Uterus (tissue), 4 donors: ENCODE results near the gene GRIK1. TPM values are rescaled to one million over a fixed set of nuclear protein-coding genes. Genes with fewer than 3 reads are reported as not detected.

Experiments
- DNase-seq, 2 donors: peaks; one replicate each; pipeline ENCODE4 v3.0.0-alpha.2; 2019 to 2020
- H3K27ac ChIP-seq, 2 donors: fragments of 200-600 bp; sonication (generic); 1 replicate in 1 of 2; 2 replicates in 1 of 2; pipeline ENCODE4 v1.5.1; 2016 to 2018
- H3K27me3 ChIP-seq, 2 donors: fragments of 200-600 bp; sonication (generic); one replicate each; pipeline ENCODE4 v1.5.1; 2018 to 2019; ENCODE audit warnings: control low read depth in 1 of 2
- H3K36me3 ChIP-seq, 2 donors: fragments of 200-600 bp; sonication (generic); one replicate each; pipeline ENCODE4 v1.5.1; 2019; ENCODE audit warnings: control low read depth in 1 of 2
- H3K4me1 ChIP-seq, 2 donors: fragments of 200-600 bp; sonication (generic); one replicate each; pipeline ENCODE4 v1.5.1; 2018 to 2019; ENCODE audit warnings: control low read depth in 1 of 2
- H3K4me3 ChIP-seq, 2 donors: fragments of 200-600 bp; sonication (generic); 1 replicate in 1 of 2; 2 replicates in 1 of 2; pipeline ENCODE4 v1.5.1; 2018 to 2019; ENCODE audit warnings: mild to moderate bottlenecking in 1 of 2
- H3K9me3 ChIP-seq, 2 donors: fragments of 200-600 bp; sonication (generic); one replicate each; pipeline ENCODE4 v1.5.1; 2019; ENCODE audit warnings: control low read depth in 1 of 2
- POLR2A ChIP-seq, 2 donors: fragments of 450-650 bp; IDR thresholded peaks; one replicate each; pipeline ENCODE4 v1.6.1; 2016; ENCODE audit warnings: antibody characterized with exemption in 2 of 2, mild to moderate bottlenecking in 1 of 2, moderate library complexity in 1 of 2
- intact Hi-C: fragments of 100-400 bp; cut with DNase I; formaldehyde crosslinking; loops from one replicate; pipeline ENCODE4 v1.15.1; 2023; ENCODE audit warnings: low total_unique reads
- total RNA-seq, 4 donors: library from RNA; depleted of rRNA in 3 of 4; stranded (reverse); fragments of >200 nt in 3 of 4; gene quantifications; one replicate each; pipeline versions ENCODE4 v1.1.0 to v1.2.4, GENCODE V29; 2014 to 2023
- TF ChIP-seq, protein P1 (sequence below), 4 experiments: fragments of 200-600 bp in 2 of 4; fragments of 450-650 bp in 2 of 4; sonication (generic) in 2 of 4; IDR thresholded peaks; one replicate each; pipeline ENCODE4 v1.5.1; 2016 to 2019; ENCODE audit warnings: antibody characterized with exemption in 4 of 4, mild to moderate bottlenecking in 2 of 4, moderate library complexity in 1 of 4
- donor health status: DM: yes; HTN: yes; CAD: no.

The GRIK1 gene
- total RNA-seq, 4 donors from 2014 or later = 0.12 to 4.1 TPM; not detected in 2

DNA sequence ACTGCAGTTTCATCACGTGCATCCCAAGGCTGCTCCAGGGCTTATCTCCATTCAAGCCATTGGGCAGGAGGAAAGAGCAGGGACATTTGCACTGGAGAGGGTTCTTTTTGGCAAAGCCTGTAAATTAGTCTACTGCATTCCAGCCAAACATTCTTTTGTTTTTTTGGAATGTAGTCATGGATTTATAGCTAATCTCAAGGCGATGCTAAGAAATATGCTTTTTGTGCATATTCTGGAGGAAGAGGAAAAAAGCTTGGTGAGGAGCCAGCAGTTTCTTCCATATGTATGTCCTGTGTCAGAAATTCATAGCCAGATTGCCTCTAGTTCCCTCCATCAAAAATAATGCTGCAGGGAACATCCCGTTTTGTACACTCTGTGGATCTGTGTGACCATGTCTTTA lies 419.6 kb downstream of the GRIK1 start:
- no peak overlapping the region for H3K27ac ChIP-seq
- H3K9me3 ChIP-seq = no peaks in the 10 kb centered on the region
- no peak overlapping the region for H3K4me3 ChIP-seq
- intact Hi-C loops = no loop called here
- no peaks in the 10 kb centered on the region for H3K36me3 ChIP-seq
- DNase-seq = no peak
- H3K4me1 ChIP-seq = no peaks in the 10 kb centered on the region
- TF ChIP-seq POLR2A (IDR thresholded peaks at IDR 0.05) = no peak
- H3K27me3 ChIP-seq = no peaks in the 10 kb centered on the region

DNA sequence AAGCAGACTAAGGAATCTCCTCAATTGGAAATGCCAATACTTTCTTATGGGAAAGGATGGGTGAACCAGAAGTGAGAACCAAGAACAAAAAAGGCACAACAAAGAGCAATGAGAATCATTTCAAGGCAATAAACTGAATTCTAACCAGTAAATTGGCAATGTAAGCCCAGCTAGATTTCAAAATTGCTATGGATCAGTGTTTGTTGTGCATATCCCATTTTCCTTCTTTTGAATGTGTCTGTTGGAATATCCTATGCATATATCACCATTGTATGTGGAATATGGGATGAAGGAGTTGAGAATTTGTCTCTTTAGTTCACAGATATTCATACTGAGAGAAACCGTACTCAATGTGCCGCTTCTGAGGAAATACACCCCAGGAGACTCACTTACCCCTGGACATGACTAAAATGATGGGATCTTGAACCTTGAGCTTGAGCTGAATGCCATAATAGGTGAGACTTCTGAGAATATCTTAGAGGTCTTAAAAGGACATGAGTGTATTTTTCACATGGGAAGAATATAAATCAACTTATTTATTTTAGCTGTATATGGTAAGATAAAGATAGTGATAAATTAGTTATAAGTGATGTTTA lies 425.0 kb downstream of the GRIK1 start:
- Histone ChIP-seq H3K4me3 (no peak overlapping the region), H3K4me1 (no peaks in the 10 kb centered on the region), H3K27me3 (no peaks in the 10 kb centered on the region), H3K27ac (no peak overlapping the region), H3K9me3 (peaks cover 0 to 2% of the 10 kb centered on the region in 2 donors), H3K36me3 (no peaks in the 10 kb centered on the region)
- intact Hi-C loops = no loop called here
- TF ChIP-seq, protein P1, sequence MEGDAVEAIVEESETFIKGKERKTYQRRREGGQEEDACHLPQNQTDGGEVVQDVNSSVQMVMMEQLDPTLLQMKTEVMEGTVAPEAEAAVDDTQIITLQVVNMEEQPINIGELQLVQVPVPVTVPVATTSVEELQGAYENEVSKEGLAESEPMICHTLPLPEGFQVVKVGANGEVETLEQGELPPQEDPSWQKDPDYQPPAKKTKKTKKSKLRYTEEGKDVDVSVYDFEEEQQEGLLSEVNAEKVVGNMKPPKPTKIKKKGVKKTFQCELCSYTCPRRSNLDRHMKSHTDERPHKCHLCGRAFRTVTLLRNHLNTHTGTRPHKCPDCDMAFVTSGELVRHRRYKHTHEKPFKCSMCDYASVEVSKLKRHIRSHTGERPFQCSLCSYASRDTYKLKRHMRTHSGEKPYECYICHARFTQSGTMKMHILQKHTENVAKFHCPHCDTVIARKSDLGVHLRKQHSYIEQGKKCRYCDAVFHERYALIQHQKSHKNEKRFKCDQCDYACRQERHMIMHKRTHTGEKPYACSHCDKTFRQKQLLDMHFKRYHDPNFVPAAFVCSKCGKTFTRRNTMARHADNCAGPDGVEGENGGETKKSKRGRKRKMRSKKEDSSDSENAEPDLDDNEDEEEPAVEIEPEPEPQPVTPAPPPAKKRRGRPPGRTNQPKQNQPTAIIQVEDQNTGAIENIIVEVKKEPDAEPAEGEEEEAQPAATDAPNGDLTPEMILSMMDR (IDR thresholded peaks at IDR 0.05) = no peak
- TF ChIP-seq POLR2A (IDR thresholded peaks at IDR 0.05) = no peak
- DNase-seq = no peak

DNA sequence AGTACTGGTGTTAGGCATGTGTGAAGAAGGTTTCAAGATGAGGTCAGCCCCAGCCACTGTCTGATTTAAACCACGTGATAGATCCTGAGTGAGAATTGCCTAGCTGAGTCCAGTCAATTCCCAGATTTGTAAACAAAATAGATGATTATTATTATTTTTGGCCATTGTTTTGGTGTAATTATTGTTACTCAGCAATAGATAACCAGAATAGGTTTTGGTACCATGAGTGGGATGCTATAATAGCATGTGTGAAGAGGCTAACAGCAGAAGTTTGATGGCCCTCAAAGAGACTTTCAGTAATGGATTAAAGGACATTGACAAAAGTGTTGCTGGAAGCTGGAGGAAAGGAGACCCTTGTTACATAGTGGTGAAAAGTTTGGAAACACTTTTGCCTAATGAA lies 426.3 kb downstream of the GRIK1 start:
- Histone ChIP-seq H3K4me1 (no peaks in the 10 kb centered on the region), H3K9me3 (peaks cover 0 to 2% of the 10 kb centered on the region in 2 donors), H3K27me3 (no peaks in the 10 kb centered on the region), H3K36me3 (no peaks in the 10 kb centered on the region), H3K4me3 (no peak overlapping the region), H3K27ac (no peak overlapping the region)
- intact Hi-C loops = no loop called here
- no peak for TF ChIP-seq POLR2A (IDR thresholded peaks at IDR 0.05)
- TF ChIP-seq, protein P1 (IDR thresholded peaks at IDR 0.05) = no peak
- no peak for DNase-seq

DNA sequence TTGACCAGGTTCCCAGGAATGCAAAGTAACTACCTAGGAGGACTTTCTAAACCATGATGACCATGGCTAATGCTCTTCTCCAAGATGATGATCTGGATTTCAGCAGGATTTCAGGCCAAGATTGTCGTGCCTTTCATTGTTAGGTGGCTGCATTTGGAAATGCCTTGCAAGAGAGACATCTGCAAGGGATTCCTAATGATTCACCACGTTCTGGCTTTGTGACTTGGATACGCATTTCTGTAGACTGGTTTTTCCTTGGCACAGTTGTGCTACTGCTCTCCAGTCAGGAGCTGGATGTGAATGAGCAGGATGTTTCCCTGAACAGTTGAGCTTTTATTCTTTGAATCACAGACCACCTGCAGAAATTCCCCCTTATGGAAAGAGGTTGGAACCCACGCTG lies 428.7 kb downstream of the GRIK1 start:
- Histone ChIP-seq H3K36me3 (no peaks in the 10 kb centered on the region), H3K4me3 (no peak overlapping the region), H3K27ac (no peak overlapping the region), H3K9me3 (peaks cover 0 to 2% of the 10 kb centered on the region in 2 donors), H3K27me3 (no peaks in the 10 kb centered on the region), H3K4me1 (no peaks in the 10 kb centered on the region)
- intact Hi-C loops = no loop called here
- no peak for TF ChIP-seq POLR2A (IDR thresholded peaks at IDR 0.05)
- TF ChIP-seq, protein P1 (IDR thresholded peaks at IDR 0.05) = no peak
- no peak for DNase-seq

DNA sequence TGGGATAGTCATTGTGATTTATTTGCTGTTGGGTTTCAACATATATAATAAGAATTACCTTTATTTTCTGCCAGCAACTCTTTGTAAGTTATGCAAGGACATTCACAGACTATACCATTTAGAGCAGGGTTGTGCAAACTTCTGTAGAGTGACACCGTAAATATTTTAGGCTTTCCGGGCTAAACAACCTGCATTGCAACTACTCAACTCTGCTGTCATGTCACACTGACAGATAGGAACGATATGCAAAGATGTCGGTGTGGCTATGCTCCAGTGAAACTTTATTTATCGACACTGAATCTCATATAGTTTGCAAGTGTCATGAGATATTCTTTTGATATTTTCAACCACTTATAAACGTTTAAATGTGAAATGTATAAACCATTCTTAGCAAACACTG lies 430.7 kb downstream of the GRIK1 start:
- TF ChIP-seq POLR2A (IDR thresholded peaks at IDR 0.05) = no peak
- TF ChIP-seq, protein P1 (IDR thresholded peaks at IDR 0.05) = no peak
- Histone ChIP-seq H3K4me1 (no peaks in the 10 kb centered on the region), H3K27ac (no peak overlapping the region), H3K9me3 (peaks cover 0 to 2% of the 10 kb centered on the region in 2 donors), H3K27me3 (no peaks in the 10 kb centered on the region), H3K36me3 (no peaks in the 10 kb centered on the region), H3K4me3 (no peak overlapping the region)
- intact Hi-C loops = no loop called here
- DNase-seq = no peak

DNA sequence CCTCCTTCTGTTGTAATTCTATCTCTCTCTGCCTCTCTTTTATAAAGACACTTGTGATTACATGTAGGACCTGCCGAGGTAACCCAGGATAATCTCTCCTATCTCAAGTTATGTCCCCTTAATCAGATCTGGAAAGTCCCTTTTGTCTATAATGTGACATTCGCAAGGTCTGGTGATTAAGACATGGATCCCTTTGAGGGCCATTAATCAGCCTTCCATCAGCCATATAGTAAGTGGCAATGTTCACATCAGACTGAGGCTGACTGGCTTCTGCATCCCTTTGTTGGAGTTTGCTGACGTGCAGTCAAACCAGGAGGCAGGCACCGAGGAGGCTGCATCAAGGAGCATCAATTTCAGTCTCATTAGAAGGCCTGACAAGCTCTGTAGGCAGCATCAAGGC lies 431.5 kb downstream of the GRIK1 start:
- Histone ChIP-seq H3K27ac (no peak overlapping the region), H3K4me3 (no peak overlapping the region), H3K9me3 (no peaks in the 10 kb centered on the region), H3K4me1 (no peaks in the 10 kb centered on the region), H3K36me3 (no peaks in the 10 kb centered on the region), H3K27me3 (no peaks in the 10 kb centered on the region)
- DNase-seq = no peak
- TF ChIP-seq POLR2A (IDR thresholded peaks at IDR 0.05) = no peak
- TF ChIP-seq, protein P1 (IDR thresholded peaks at IDR 0.05) = no peak
- intact Hi-C loops = no loop called here
